HG03520 (cell line): ENCODE measurements around the gene RPP25L.

ENCODE experiments used
- ATAC-seq: cut with Tn5 transposase; IDR thresholded peaks from one replicate; pipeline ENCODE4 v1.9.1; 2021; ENCODE audit warnings: mild to moderate bottlenecking, moderate library complexity; ENCODE audit not compliant: unreplicated experiment

The RPP25L gene

DNA sequence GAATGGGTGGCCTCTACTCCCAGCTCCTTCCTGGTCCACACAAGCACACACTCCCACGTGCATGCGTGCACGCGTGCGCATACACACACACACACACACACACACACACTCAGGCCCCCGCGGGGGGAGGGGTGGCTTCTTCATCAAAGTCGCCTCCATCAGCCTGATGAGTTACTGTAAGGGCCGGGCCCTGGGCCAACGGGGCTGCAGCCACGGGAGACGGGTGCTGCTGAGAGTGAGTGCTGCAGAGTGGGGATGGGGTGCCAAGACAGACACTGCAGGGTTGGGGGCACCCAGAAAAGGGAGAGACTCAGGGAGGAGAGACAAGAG, 40.5 kb downstream of the RPP25L start:
- no peak for ATAC-seq

DNA sequence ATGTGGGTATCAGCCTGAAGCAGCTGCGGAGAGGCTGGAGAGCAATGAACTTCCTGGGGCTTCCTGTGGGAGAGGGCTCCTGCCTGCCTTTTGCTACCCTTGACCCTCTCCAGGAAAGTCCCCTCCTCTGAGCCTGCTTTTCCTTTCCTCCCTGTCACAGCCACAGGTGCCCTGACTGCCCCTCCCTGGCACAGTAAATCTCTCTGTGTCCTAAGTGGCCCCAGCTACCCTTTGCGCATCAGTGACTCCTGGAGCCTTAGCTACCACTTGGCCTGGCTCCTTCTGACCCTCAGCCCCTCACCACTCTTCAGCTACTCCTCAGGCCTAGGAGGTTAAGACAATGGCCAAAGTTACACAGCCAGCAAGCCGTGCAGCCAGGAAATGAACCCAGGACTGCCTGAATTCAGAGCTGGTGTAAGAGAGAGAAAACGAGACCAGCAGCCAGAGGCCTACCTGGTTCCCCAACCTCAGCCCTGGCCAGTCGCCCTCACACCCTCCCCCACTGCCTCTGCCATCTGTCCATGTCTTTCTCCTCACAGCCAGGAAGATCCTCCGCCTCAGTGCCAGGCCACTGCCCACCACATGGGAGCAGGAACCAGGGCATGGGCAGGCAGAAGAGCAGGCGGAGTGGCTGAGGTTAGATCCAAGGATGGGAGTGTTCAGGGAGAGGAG, 41.0 kb downstream of the RPP25L start:
- ATAC-seq: no peak

DNA sequence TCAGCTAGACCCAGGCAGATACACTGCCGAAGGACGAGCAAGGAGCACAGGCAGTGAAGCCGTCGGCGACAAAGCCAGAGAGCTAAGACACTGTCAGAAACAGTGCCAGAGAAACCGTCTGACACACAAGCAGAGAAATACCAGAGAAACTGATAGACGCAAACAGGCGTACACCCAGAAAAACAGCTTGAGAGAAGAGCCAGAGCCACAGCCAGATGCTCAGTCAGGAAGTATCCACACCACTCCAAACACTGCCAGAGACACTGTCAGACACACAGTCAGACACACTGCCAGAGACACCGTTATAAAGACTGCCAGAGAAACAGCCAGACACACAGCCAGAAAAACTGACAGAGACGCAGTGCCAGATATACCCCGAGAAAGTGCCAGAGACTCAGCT, 41.5 kb downstream of the RPP25L start:
- ATAC-seq: no peak

DNA sequence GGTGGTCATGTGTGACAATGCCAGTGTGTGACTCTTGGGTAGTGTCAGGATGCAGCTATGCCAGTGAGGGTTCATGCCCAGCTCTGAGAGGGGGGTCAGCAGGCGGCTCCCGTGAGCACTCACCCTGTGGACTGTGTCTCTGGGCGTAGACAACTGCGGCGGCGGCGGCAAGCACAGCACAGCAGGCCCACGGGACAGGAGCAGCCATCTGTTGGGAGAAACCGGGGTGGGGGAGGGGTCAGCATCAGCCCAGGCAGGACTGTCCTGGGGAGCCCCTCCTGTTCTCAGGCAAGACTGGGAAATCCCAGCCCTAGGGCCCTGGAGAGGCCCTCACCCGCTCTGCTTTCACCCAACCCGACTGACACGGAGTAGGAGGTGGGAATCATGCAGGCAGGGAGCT, 43.1 kb downstream of the RPP25L start:
- no peak for ATAC-seq

DNA sequence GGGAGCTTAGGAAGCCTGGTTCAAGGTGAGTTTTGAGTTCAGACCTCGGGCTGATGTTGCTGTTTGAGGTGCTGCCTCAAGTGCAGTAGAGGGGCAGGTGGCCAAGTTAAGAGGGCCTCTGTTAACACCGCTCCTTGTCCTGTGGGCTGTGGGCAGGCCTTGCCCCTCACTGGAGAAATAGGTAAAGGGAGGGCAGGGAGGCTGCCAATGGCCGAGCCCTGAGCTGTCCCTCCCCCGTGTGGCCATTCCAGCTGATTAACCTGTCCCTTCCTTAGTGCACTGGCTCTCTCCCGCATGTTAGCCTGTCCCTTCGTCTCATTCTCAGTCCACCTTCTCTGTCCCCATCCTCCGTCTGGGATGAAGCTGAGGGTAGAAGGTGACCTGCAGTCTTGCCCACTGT, 43.8 kb downstream of the RPP25L start:
- no peak for ATAC-seq

DNA sequence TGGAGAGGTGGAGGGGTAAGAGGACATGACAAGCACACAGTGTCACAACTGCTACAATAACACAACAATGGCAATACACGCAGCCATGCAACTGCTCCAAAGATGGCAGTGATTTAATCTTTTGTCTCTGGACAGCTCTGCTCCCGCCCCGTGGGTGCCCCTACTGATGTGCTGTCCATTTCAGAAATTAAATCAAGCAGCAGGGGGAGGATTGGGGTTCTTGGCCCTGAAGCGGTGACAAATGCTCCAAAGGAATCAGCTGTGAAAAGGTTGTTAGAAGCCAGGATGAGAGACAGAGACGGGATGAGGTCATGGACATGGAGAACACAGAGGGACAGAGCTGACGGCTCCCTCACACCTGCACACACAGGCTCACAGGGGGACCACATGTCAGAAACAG, 44.9 kb downstream of the RPP25L start:
- no peak for ATAC-seq

DNA sequence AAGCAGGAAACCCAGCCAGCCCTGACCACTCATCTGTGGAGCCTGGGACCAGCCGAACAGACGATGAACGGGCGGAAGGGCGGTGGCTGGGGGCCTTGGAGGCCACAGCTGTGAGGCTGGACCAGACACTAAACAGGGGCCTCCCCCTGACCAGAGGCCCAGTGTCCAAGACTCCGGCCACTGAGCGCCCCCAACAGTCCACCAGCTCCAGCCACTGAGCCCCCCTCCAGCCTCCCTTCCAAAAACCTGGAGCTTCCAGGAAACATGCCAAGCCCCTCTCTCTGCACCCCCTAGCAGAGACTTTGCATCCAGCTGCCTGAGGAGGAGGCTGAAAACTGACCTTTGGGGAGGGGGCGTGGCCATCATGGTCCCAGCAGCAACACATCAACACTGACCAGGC, 45.6 kb downstream of the RPP25L start:
- ATAC-seq: no peak

DNA sequence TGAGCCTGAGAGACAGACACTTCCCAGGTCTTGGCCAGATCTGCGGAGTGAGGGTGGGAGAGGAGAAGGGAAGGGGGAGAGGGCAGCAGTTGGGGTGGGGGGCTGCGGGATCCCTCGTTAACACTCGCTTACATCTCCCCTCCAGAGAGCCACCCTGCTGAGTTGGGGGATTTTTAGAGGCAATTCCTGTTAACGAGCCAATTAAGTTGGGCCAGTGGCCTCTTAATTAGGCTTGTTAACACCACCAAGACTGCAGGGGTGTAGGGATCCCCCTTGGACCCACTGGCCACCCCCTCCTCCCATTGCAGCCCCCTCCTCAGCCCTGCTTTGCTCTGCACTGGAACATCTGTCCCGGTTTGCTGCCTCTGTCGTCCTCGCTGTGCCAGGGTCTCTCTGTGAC, 46.0 kb downstream of the RPP25L start:
- ATAC-seq: no peak

DNA sequence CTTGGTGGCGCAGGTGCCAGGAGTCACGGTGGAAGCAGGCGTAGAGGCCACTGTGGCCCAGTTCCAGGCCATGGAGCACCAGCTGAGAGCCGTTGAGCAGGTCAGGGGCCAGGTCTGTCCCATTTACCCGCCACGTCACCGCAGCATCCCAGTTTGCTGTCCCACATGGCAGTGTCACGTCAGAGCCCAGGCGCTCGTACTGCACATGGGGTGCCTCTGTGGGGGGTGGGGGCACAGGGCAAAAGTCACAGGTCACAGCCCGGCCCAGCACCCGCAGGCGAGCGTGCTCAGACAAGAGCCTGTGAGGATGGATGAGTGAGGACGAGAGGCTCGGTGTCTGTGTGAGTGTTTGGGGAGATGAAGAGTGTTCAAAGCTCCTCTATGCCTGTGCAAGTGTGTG, 47.3 kb downstream of the RPP25L start:
- no peak for ATAC-seq

DNA sequence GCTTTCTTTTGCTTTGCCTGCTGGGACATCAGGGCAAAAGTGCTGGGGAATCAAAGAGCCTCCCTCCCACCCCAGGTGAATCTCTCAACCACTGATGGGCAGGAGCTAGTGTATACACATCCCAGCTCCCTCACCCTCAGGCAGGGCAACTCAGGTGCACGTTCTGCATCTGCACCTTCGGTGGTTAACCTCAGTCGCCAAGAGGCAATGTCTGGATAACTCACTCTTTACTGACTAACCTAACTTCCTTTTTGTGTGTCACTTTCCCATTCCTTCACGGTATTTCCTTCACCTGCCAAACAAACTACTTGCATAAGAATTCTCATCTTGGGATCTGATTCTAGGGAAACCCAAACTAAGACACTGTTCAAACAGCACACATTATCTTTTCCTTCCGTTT, 48.6 kb downstream of the RPP25L start:
- ATAC-seq: no peak

DNA sequence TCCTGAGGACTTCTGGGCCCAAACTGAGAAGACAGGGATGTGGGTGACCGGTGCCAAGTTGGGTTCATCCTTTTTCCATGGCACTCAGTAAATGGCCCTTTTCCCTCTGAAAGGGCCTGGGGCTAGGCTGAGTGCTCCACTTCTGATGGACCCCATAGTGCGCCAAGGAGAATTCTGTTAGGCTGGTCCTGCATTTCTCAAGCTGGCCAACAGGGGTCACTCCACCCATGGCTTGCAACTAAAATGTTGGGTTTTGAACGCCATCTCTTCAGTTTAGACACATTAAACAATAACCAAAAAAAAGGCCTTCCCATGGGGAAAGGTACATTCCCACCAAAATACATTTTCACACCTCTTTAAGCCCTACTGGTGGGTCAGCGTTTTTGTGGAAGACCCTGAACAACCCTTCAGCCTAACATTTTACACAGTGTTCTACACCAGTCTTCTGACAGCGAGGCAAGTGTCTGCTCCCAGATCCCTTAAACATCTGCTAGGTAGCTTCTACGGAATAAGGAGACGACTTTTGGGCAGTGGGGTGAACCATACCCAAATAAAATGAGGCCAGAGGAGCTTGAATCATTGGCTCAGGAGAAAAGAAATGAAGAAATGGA, 49.7 kb downstream of the RPP25L start:
- ATAC-seq: no peak

DNA sequence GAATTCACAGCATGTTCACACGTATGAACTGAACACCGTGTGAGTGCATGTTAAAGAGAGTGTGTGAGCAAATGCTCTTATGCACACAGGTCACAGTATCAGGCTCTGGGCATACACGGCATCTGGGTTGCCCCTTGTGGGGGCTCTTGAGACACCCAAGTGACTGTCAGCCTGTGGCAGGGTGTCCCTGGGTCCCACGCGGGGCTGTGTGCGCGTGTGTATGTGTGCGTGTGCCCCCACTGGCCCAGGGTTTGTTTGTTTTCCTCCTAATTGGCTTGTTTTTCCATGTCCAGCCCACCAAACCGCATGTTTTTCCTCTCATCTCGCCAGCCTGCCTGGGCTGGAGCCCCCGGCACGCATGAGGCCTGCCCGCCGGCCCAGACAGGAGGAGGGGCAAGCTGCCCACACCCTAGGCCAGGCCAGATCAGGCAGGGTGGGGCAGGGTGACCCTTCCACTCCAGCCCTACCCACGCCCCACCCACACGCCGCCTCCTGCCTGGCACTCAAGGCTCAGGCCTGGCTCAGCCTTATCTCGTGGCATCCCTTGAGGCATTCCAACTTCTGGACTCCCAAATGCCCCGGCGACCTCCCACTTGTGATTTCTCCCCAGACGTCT, 51.2 kb downstream of the RPP25L start:
- ATAC-seq: no peak
